RPMI7951 (cell line): ENCODE measurements around the gene PCDHB3. TPM values are rescaled to one million over a fixed set of nuclear protein-coding genes. Genes with fewer than 3 reads are reported as not detected.
"Not testable (repeated sequence)": the region's sequence is repeated elsewhere in the genome, so short reads cannot be mapped to it uniquely, and the experiment has no call there.

ENCODE experiments used
- DNase-seq: peaks from one replicate; pipeline ENCODE4 v3.0.0-alpha.2; 2012; ENCODE audit warnings: low read depth
- total RNA-seq: library from RNA; depleted of rRNA; stranded (reverse); fragments of >200 nt; shearing (Covaris generic); gene quantifications from 2 replicates; pipeline ENCODE4 v1.2.3, GENCODE V29; 2014; rRNA removed

PCDHB3 gene
- total RNA-seq, 1 experiment from 2014 or later: 0.12 TPM

DNA sequence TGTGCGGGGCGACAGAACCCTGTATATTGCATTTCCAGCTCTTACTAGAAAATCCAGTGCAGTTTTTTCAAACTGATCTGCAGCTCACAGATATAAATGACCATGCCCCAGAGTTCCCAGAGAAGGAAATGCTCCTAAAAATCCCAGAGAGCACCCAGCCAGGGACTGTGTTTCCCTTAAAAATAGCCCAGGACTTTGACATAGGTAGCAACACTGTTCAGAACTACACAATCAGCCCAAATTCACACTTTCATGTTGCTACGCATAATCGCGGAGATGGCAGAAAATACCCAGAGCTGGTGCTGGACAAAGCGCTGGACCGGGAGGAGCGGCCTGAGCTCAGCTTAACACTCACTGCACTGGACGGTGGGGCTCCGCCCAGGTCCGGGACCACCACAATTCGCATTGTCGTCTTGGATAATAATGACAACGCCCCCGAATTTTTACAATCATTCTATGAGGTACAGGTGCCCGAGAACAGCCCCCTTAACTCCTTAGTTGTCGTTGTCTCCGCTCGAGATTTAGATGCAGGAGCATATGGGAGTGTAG, 35.5 kb downstream of the PCDHB3 start:
- no peak for DNase-seq

DNA sequence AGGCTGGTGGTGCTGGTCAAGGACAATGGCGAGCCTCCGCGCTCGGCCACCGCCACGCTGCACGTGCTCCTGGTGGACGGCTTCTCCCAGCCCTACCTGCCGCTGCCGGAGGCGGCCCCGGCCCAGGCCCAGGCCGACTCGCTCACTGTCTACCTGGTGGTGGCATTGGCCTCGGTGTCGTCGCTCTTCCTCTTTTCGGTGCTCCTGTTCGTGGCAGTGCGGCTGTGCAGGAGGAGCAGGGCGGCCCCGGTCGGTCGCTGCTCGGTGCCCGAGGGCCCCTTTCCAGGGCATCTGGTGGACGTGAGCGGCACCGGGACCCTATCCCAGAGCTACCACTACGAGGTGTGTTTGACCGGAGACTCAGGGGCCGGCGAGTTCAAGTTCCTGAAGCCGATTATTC, 37.1 kb downstream of the PCDHB3 start:
- not testable (repeated sequence) for DNase-seq

DNA sequence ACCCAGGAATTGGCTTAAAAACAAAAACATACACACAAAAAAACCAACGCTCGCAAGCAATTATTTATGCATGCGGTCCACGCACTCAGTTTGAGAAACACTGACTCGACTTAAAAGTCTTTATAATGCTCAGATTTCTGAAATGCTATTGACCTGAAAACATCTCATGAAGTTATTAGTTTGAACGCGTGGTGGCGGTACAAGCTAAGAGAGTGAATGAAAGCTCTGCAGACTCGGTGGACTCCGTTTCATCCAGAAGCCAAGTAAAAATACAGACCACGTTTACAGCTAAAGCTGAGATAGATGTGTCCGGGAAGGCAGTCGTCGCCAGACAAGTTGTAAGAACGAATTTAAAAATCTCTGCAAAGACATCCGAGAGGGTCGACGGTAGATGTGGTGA, 49.5 kb downstream of the PCDHB3 start, which contains the start of gene PCDHB6:
Gene PCDHB6 (plus strand): TSS at position 246 of the 400 bp plus-strand sequence. CDS start 201 bp downstream, outside the sequence.
- DNase-seq: peak; percentile 60

DNA sequence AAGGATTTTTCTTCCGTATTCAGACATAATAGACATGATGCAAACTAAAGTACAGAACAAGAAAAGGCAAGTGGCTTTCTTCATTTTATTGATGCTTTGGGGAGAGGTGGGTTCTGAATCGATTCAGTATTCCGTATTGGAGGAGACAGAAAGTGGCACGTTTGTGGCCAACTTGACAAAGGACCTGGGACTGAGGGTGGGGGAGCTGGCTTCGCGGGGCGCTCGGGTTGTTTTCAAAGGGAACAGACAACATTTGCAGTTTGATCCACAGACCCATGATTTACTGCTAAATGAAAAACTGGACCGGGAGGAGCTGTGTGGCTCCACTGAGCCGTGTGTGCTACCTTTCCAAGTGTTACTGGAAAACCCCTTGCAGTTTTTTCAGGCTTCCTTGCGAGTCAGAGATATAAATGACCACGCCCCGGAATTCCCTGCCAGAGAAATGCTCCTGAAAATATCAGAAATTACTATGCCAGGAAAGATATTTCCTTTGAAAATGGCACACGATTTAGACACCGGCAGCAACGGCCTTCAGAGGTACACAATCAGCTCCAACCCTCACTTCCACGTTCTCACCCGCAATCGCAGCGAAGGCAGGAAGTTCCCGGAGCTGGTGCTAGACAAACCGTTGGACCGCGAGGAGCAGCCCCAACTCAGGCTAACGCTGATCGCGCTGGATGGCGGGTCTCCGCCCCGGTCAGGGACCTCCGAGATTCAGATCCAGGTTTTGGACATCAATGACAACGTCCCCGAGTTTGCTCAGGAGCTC, 50.1 kb downstream of the PCDHB3 start:
- DNase-seq: no peak

DNA sequence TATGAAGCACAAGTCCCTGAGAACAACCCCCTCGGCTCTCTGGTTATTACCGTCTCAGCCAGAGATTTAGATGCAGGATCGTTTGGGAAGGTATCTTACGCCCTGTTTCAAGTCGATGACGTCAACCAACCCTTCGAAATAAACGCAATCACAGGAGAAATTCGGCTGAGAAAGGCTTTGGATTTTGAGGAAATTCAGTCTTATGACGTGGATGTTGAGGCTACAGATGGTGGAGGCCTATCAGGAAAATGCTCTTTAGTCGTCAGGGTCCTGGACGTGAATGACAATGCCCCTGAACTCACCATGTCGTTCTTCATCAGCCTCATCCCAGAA, 50.7 kb downstream of the PCDHB3 start:
- no peak for DNase-seq

DNA sequence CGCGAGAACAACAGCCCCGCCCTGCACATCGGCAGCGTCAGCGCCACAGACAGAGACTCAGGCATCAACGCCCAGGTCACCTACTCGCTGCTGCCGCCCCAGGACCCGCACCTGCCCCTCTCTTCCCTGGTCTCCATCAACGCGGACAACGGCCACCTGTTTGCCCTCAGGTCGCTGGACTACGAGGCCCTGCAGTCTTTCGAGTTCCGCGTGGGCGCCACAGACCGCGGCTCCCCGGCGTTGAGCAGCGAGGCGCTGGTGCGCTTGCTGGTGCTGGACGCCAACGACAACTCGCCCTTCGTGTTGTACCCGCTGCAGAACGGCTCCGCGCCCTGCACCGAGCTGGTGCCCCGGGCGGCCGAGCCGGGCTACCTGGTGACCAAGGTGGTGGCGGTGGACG, 51.4 kb downstream of the PCDHB3 start:
- not testable (repeated sequence) for DNase-seq

DNA sequence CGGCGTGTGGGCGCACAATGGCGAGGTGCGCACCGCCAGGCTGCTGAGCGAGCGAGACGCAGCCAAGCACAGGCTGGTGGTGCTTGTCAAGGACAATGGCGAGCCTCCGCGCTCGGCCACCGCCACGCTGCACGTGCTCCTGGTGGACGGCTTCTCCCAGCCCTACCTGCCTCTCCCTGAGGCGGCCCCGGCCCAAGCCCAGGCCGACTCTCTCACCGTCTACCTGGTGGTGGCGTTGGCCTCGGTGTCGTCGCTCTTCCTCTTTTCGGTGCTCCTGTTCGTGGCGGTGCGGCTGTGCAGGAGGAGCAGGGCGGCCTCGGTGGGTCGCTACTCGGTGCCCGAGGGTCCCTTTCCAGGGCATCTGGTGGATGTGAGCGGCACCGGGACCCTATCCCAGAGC, 51.8 kb downstream of the PCDHB3 start:
- DNase-seq: not testable (repeated sequence)

Other genes starting within 250 kb of the PCDHB3 start
- not detected in 2 replicates for gene PCDHA10, start 244.6 kb upstream of the PCDHB3 start, total RNA-seq
- not detected in 2 replicates for gene PCDHA11, start 231.5 kb upstream of the PCDHB3 start, total RNA-seq
- not detected in 2 replicates for gene PCDHA12, start 225.2 kb upstream of the PCDHB3 start, total RNA-seq
- not detected in 2 replicates for gene PCDHA13, start 218.3 kb upstream of the PCDHB3 start, total RNA-seq
- gene PCDHAC1, start 174.2 kb upstream of the PCDHB3 start, total RNA-seq: not detected in 2 replicates
- not detected in 2 replicates for gene PCDHAC2, start 134.0 kb upstream of the PCDHB3 start, total RNA-seq
- not detected in 2 replicates for gene PCDHB1, start 49.1 kb upstream of the PCDHB3 start, total RNA-seq
- 0.88 and 0.96 TPM in 2 replicates for gene PCDHB2, start 5.9 kb upstream of the PCDHB3 start, total RNA-seq
- under 0.01 and 0.12 TPM in 2 replicates for gene PCDHB4, start 21.3 kb downstream of the PCDHB3 start, total RNA-seq
- gene PCDHB5, start 34.7 kb downstream of the PCDHB3 start, total RNA-seq: 0.59 and 0.60 TPM in 2 replicates
- 0.20 and 0.24 TPM in 2 replicates for gene PCDHB6, start 49.6 kb downstream of the PCDHB3 start, total RNA-seq
- gene PCDHB7, start 72.2 kb downstream of the PCDHB3 start, total RNA-seq: 0.39 and 0.48 TPM in 2 replicates
- 0.10 and 0.12 TPM in 2 replicates for gene PCDHB8, start 77.3 kb downstream of the PCDHB3 start, total RNA-seq
- gene PCDHB16, start 81.9 kb downstream of the PCDHB3 start, total RNA-seq: 2.0 and 2.1 TPM in 2 replicates
- 0.10 and 0.24 TPM in 2 replicates for gene PCDHB9, start 86.7 kb downstream of the PCDHB3 start, total RNA-seq
- 0.60 and 0.78 TPM in 2 replicates for gene PCDHB10, start 91.9 kb downstream of the PCDHB3 start, total RNA-seq
- gene PCDHB11, start 99.2 kb downstream of the PCDHB3 start, total RNA-seq: 0.12 and 0.20 TPM in 2 replicates
- gene PCDHB12, start 108.2 kb downstream of the PCDHB3 start, total RNA-seq: 0.36 and 0.88 TPM in 2 replicates
- 2.5 and 2.6 TPM in 2 replicates for gene PCDHB13, start 113.4 kb downstream of the PCDHB3 start, total RNA-seq
- 0.72 and 0.88 TPM in 2 replicates for gene PCDHB14, start 122.9 kb downstream of the PCDHB3 start, total RNA-seq
- gene PCDHB15, start 144.9 kb downstream of the PCDHB3 start, total RNA-seq: 1.6 and 2.0 TPM in 2 replicates
- 0.48 TPM in 1 of 2 replicates, not detected in the other for gene SLC25A2, start 203.6 kb downstream of the PCDHB3 start, total RNA-seq
- 36.0 and 50.9 TPM in 2 replicates for gene TAF7, start 220.3 kb downstream of the PCDHB3 start, total RNA-seq
- gene PCDHGA1, start 230.0 kb downstream of the PCDHB3 start, total RNA-seq: 3.3 and 3.7 TPM in 2 replicates
- gene PCDHGA2, start 238.3 kb downstream of the PCDHB3 start, total RNA-seq: 6.8 and 7.0 TPM in 2 replicates
- 0.12 and 0.39 TPM in 2 replicates for gene PCDHGA3, start 243.4 kb downstream of the PCDHB3 start, total RNA-seq
- gene PCDHGB1, start 249.6 kb downstream of the PCDHB3 start, total RNA-seq: 10.6 and 10.9 TPM in 2 replicates